HEK293 (cell line): ENCODE measurements around the gene CCM2L.

Source experiments
- EGR2 ChIP-seq: fragments of 450-650 bp; formaldehyde crosslinking; IDR thresholded peaks from 2 replicates; pipeline ENCODE4 v1.5.1; 2016; ENCODE audit warnings: low read depth, missing biosample characterization, missing genetic modification characterization
- KLF1 ChIP-seq: fragments of 450-650 bp; formaldehyde crosslinking; IDR thresholded peaks from 2 replicates; pipeline ENCODE4 v1.5.1; 2016; ENCODE audit warnings: missing biosample characterization, missing genetic modification characterization
- WT1 ChIP-seq: fragments of 450-650 bp; formaldehyde crosslinking; IDR thresholded peaks from 2 replicates; pipeline ENCODE4 v1.5.1; 2016; ENCODE audit warnings: missing biosample characterization, missing genetic modification characterization
- ZBTB17 ChIP-seq: fragments of 450-650 bp; formaldehyde crosslinking; IDR thresholded peaks from 2 replicates; pipeline ENCODE4 v1.5.1; 2016; ENCODE audit warnings: missing biosample characterization, missing genetic modification characterization
- ZFP37 ChIP-seq: fragments of 450-650 bp; formaldehyde crosslinking; IDR thresholded peaks from 2 replicates; pipeline ENCODE4 v1.5.1; 2016; ENCODE audit warnings: missing biosample characterization, missing genetic modification characterization
- ZFP41 ChIP-seq: fragments of 450-650 bp; formaldehyde crosslinking; IDR thresholded peaks from 2 replicates; pipeline ENCODE4 v1.5.1; 2016; ENCODE audit warnings: missing biosample characterization, missing genetic modification characterization, borderline replicate concordance
- ZNF112 ChIP-seq: fragments of 450-650 bp; formaldehyde crosslinking; IDR thresholded peaks from 2 replicates; pipeline ENCODE4 v1.5.0; 2017; ENCODE audit warnings: missing biosample characterization, missing genetic modification characterization
- ZNF274 ChIP-seq, 2 experiments: fragments of 200-500 bp in 1 of 2; fragments of 450-650 bp in 1 of 2; sonication (Bioruptor generic) in 1 of 2; formaldehyde crosslinking in 1 of 2; IDR thresholded peaks; 2 replicates each; pipeline versions ENCODE4 v1.5.1 to v1.6.1; 2014 to 2016; ENCODE audit warnings: borderline replicate concordance in 1 of 2, inconsistent platforms in 1 of 2, low read length in 1 of 2, missing biosample characterization in 1 of 2, missing genetic modification characterization in 1 of 2
- ZNF354C ChIP-seq: fragments of 450-650 bp; formaldehyde crosslinking; IDR thresholded peaks from 2 replicates; pipeline ENCODE4 v1.5.1; 2016; ENCODE audit warnings: missing biosample characterization, missing genetic modification characterization, low read depth, borderline replicate concordance
- ZNF548 ChIP-seq: fragments of 450-650 bp; formaldehyde crosslinking; IDR thresholded peaks from 2 replicates; pipeline ENCODE4 v1.5.1; 2016; ENCODE audit warnings: missing biosample characterization, missing genetic modification characterization
- ZNF560 ChIP-seq: fragments of 450-650 bp; formaldehyde crosslinking; IDR thresholded peaks from 2 replicates; pipeline ENCODE4 v1.5.1; 2017; ENCODE audit warnings: missing biosample characterization, missing genetic modification characterization, borderline replicate concordance
- ZNF610 ChIP-seq: fragments of 450-650 bp; formaldehyde crosslinking; IDR thresholded peaks from 2 replicates; pipeline ENCODE4 v1.5.1; 2016; ENCODE audit warnings: missing biosample characterization, missing genetic modification characterization, borderline replicate concordance
- ZNF707 ChIP-seq: fragments of 450-650 bp; formaldehyde crosslinking; IDR thresholded peaks from 2 replicates; pipeline ENCODE4 v1.5.1; 2016; ENCODE audit warnings: missing biosample characterization, missing genetic modification characterization
- ZNF837 ChIP-seq: fragments of 450-650 bp; formaldehyde crosslinking; IDR thresholded peaks from 2 replicates; pipeline ENCODE4 v1.5.1; 2016; ENCODE audit warnings: missing biosample characterization, missing genetic modification characterization
- TF ChIP-seq, protein P1 (sequence below): fragments of 450-650 bp; formaldehyde crosslinking; IDR thresholded peaks from 2 replicates; pipeline ENCODE4 v1.5.1; 2016; ENCODE audit warnings: missing biosample characterization, missing genetic modification characterization
- TF ChIP-seq, protein P2 (sequence below): fragments of 450-650 bp; formaldehyde crosslinking; IDR thresholded peaks from 2 replicates; pipeline ENCODE4 v1.5.1; 2016; ENCODE audit warnings: missing biosample characterization, missing genetic modification characterization, borderline replicate concordance
- TF ChIP-seq, protein P3 (sequence below): fragments of 450-650 bp; formaldehyde crosslinking; IDR thresholded peaks from 2 replicates; pipeline ENCODE4 v1.5.1; 2016; ENCODE audit warnings: missing biosample characterization, missing genetic modification characterization
- TF ChIP-seq, protein P4 (sequence below): fragments of 450-650 bp; formaldehyde crosslinking; IDR thresholded peaks from 2 replicates; pipeline ENCODE4 v1.5.1; 2016; ENCODE audit warnings: missing biosample characterization, missing genetic modification characterization
- TF ChIP-seq, protein P5 (sequence below): fragments of 450-650 bp; formaldehyde crosslinking; IDR thresholded peaks from 2 replicates; pipeline ENCODE4 v1.5.1; 2016; ENCODE audit warnings: missing biosample characterization, missing genetic modification characterization
- TF ChIP-seq, protein P6 (sequence below): fragments of 450-650 bp; formaldehyde crosslinking; IDR thresholded peaks from 2 replicates; pipeline ENCODE4 v1.5.1; 2016; ENCODE audit warnings: missing biosample characterization, missing genetic modification characterization
- TF ChIP-seq, protein P7 (sequence below): fragments of 450-650 bp; formaldehyde crosslinking; IDR thresholded peaks from 2 replicates; pipeline ENCODE4 v1.5.1; 2016; ENCODE audit warnings: missing biosample characterization, missing genetic modification characterization

CCM2L gene

DNA sequence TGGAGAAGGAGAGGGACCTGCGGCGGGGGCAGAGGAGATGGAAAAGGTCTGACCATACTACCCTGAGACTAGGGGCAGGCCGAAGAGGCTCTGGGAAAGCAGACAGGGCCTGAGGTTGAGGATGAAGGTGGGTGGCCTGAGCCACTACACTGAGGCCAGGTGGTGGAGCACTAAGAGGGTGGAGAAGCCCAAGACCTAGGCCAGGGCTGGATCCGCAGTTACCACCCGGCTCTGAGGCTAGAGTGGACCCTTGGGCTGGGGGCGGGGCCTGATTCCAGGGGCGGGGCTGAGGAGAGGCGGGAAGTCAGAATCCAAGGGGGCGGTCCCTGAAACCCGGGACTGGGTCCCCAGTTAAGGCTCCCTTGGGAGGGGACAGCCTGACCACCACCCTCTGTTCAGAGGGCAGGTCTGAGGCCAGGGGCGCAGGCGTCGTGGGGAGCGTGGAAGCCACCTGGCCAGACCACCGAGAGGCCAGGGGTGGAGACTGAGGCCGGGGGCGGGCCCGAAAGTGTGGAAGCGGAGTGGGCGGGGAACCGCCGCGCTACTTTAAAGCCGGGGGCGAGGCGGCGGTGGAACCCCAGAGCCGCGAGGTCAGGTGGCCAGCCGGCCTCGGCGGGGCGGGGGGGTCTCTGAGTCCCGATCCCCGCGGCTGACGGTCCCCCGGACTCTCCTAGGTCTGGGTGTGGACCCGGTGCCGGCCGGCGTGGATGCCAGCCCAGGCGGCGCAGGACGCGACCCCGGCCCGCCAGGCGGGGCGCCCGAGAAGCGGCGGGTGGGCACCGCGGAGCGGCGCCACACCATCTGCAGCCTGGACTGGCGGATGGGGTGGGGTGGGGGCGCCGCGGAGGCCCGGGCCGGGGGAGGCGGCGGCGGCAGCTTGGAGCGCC lies 8.3 kb downstream of the CCM2L start (continued):
- TF ChIP-seq, protein P1, sequence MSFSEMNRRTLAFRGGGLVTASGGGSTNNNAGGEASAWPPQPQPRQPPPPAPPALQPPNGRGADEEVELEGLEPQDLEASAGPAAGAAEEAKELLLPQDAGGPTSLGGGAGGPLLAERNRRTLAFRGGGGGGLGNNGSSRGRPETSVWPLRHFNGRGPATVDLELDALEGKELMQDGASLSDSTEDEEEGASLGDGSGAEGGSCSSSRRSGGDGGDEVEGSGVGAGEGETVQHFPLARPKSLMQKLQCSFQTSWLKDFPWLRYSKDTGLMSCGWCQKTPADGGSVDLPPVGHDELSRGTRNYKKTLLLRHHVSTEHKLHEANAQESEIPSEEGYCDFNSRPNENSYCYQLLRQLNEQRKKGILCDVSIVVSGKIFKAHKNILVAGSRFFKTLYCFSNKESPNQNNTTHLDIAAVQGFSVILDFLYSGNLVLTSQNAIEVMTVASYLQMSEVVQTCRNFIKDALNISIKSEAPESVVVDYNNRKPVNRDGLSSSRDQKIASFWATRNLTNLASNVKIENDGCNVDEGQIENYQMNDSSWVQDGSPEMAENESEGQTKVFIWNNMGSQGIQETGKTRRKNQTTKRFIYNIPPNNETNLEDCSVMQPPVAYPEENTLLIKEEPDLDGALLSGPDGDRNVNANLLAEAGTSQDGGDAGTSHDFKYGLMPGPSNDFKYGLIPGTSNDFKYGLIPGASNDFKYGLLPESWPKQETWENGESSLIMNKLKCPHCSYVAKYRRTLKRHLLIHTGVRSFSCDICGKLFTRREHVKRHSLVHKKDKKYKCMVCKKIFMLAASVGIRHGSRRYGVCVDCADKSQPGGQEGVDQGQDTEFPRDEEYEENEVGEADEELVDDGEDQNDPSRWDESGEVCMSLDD (tag by site-specific recombination) = 0 out of 2 replicates have a peak, but pooled peaks have one; percentile 37
- TF ChIP-seq ZNF610 (tag by site-specific recombination) = no peak
- TF ChIP-seq, protein P2, sequence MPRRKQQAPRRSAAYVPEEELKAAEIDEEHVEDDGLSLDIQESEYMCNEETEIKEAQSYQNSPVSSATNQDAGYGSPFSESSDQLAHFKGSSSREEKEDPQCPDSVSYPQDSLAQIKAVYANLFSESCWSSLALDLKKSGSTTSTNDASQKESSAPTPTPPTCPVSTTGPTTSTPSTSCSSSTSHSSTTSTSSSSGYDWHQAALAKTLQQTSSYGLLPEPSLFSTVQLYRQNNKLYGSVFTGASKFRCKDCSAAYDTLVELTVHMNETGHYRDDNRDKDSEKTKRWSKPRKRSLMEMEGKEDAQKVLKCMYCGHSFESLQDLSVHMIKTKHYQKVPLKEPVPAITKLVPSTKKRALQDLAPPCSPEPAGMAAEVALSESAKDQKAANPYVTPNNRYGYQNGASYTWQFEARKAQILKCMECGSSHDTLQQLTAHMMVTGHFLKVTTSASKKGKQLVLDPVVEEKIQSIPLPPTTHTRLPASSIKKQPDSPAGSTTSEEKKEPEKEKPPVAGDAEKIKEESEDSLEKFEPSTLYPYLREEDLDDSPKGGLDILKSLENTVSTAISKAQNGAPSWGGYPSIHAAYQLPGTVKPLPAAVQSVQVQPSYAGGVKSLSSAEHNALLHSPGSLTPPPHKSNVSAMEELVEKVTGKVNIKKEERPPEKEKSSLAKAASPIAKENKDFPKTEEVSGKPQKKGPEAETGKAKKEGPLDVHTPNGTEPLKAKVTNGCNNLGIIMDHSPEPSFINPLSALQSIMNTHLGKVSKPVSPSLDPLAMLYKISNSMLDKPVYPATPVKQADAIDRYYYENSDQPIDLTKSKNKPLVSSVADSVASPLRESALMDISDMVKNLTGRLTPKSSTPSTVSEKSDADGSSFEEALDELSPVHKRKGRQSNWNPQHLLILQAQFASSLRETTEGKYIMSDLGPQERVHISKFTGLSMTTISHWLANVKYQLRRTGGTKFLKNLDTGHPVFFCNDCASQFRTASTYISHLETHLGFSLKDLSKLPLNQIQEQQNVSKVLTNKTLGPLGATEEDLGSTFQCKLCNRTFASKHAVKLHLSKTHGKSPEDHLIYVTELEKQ (tag by site-specific recombination) = no peak
- no peak for TF ChIP-seq ZNF560
- TF ChIP-seq ZFP41 (tag by site-specific recombination) = no peak
- TF ChIP-seq KLF1 (tag by site-specific recombination) = 0 out of 2 replicates have a peak, but pooled peaks have one; percentile 46
- TF ChIP-seq, protein P3, sequence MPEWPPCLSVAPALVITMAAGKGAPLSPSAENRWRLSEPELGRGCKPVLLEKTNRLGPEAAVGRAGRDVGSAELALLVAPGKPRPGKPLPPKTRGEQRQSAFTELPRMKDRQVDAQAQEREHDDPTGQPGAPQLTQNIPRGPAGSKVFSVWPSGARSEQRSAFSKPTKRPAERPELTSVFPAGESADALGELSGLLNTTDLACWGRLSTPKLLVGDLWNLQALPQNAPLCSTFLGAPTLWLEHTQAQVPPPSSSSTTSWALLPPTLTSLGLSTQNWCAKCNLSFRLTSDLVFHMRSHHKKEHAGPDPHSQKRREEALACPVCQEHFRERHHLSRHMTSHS (tag by site-specific recombination) = no peak
- TF ChIP-seq WT1 = no peak
- no peak for TF ChIP-seq ZFP37 (tag by site-specific recombination)
- TF ChIP-seq, protein P4, sequence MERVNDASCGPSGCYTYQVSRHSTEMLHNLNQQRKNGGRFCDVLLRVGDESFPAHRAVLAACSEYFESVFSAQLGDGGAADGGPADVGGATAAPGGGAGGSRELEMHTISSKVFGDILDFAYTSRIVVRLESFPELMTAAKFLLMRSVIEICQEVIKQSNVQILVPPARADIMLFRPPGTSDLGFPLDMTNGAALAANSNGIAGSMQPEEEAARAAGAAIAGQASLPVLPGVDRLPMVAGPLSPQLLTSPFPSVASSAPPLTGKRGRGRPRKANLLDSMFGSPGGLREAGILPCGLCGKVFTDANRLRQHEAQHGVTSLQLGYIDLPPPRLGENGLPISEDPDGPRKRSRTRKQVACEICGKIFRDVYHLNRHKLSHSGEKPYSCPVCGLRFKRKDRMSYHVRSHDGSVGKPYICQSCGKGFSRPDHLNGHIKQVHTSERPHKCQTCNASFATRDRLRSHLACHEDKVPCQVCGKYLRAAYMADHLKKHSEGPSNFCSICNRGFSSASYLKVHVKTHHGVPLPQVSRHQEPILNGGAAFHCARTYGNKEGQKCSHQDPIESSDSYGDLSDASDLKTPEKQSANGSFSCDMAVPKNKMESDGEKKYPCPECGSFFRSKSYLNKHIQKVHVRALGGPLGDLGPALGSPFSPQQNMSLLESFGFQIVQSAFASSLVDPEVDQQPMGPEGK = peak; percentile 75
- TF ChIP-seq, protein P5, sequence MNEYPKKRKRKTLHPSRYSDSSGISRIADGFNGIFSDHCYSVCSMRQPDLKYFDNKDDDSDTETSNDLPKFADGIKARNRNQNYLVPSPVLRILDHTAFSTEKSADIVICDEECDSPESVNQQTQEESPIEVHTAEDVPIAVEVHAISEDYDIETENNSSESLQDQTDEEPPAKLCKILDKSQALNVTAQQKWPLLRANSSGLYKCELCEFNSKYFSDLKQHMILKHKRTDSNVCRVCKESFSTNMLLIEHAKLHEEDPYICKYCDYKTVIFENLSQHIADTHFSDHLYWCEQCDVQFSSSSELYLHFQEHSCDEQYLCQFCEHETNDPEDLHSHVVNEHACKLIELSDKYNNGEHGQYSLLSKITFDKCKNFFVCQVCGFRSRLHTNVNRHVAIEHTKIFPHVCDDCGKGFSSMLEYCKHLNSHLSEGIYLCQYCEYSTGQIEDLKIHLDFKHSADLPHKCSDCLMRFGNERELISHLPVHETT (tag by site-specific recombination) = no peak
- TF ChIP-seq ZNF274 (IDR thresholded peaks at IDR 0.05; ENCODE audit: low read length) = no peak
- TF ChIP-seq ZNF274 (tag by site-specific recombination; IDR thresholded peaks at IDR 0.05; ENCODE audit: borderline replicate concordance) = no peak
- TF ChIP-seq ZNF837 (tag by site-specific recombination) = no peak
- TF ChIP-seq ZNF354C (tag by site-specific recombination) = no peak
- TF ChIP-seq, protein P6, sequence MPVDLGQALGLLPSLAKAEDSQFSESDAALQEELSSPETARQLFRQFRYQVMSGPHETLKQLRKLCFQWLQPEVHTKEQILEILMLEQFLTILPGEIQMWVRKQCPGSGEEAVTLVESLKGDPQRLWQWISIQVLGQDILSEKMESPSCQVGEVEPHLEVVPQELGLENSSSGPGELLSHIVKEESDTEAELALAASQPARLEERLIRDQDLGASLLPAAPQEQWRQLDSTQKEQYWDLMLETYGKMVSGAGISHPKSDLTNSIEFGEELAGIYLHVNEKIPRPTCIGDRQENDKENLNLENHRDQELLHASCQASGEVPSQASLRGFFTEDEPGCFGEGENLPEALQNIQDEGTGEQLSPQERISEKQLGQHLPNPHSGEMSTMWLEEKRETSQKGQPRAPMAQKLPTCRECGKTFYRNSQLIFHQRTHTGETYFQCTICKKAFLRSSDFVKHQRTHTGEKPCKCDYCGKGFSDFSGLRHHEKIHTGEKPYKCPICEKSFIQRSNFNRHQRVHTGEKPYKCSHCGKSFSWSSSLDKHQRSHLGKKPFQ (tag by site-specific recombination) = no peak
- no peak for TF ChIP-seq ZNF548
- TF ChIP-seq EGR2 (tag by site-specific recombination) = 0 out of 2 replicates have a peak, but pooled peaks have one; percentile 38
- no peak for TF ChIP-seq ZNF112
- no peak for TF ChIP-seq ZNF707 (tag by site-specific recombination)
- 0 out of 2 replicates have a peak, but pooled peaks have one; percentile 20 for TF ChIP-seq ZBTB17 (tag by site-specific recombination)
- TF ChIP-seq, protein P7, sequence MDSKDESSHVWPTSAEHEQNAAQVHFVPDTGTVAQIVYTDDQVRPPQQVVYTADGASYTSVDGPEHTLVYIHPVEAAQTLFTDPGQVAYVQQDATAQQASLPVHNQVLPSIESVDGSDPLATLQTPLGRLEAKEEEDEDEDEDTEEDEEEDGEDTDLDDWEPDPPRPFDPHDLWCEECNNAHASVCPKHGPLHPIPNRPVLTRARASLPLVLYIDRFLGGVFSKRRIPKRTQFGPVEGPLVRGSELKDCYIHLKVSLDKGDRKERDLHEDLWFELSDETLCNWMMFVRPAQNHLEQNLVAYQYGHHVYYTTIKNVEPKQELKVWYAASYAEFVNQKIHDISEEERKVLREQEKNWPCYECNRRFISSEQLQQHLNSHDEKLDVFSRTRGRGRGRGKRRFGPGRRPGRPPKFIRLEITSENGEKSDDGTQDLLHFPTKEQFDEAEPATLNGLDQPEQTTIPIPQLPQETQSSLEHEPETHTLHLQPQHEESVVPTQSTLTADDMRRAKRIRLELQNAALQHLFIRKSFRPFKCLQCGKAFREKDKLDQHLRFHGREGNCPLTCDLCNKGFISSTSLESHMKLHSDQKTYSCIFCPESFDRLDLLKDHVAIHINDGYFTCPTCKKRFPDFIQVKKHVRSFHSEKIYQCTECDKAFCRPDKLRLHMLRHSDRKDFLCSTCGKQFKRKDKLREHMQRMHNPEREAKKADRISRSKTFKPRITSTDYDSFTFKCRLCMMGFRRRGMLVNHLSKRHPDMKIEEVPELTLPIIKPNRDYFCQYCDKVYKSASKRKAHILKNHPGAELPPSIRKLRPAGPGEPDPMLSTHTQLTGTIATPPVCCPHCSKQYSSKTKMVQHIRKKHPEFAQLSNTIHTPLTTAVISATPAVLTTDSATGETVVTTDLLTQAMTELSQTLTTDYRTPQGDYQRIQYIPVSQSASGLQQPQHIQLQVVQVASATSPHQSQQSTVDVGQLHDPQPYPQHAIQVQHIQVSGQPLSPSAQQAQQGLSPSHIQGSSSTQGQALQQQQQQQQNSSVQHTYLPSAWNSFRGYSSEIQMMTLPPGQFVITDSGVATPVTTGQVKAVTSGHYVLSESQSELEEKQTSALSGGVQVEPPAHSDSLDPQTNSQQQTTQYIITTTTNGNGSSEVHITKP (tag by site-specific recombination) = peak; percentile 85
